GM23338 (cell line): ENCODE results near the gene OGFOD2. TPM values are rescaled to one million over a fixed set of nuclear protein-coding genes. Genes with fewer than 3 reads are reported as not detected.

ENCODE experiments used
- CREB1 ChIP-seq: fragments of 250-450 bp; sonication (Bioruptor Pico); IDR thresholded peaks from 2 replicates; pipeline ENCODE4 v1.5.0; 2020; ENCODE audit warnings: low read depth, mild to moderate bottlenecking, moderate library complexity
- EZH2 ChIP-seq: fragments of 200-600 bp; sonication (generic); IDR thresholded peaks from one replicate; pipeline ENCODE4 v1.8.0; 2017; ENCODE audit warnings: antibody characterized with exemption, mild to moderate bottlenecking, low read depth; ENCODE audit not compliant: unreplicated experiment
- JUNB ChIP-seq: IDR thresholded peaks from one replicate; pipeline ENCODE4 v1.6.1; 2016; ENCODE audit warnings: antibody characterized with exemption; ENCODE audit not compliant: unreplicated experiment
- NANOG ChIP-seq: IDR thresholded peaks from 2 replicates; pipeline ENCODE4 v1.6.1; 2016; ENCODE audit warnings: antibody characterized with exemption, borderline replicate concordance
- POLR2AphosphoS5 ChIP-seq: IDR thresholded peaks from 2 replicates; pipeline ENCODE4 v1.6.1; 2016; ENCODE audit warnings: antibody characterized with exemption, low read depth
- ZNF114 ChIP-seq: fragments of 250-450 bp; sonication (Bioruptor Pico); IDR thresholded peaks from 2 replicates; pipeline ENCODE4 v1.5.0; 2020; ENCODE audit warnings: mild to moderate bottlenecking, moderate library complexity
- ZNF462 ChIP-seq: fragments of 250-450 bp; sonication (Bioruptor Pico); IDR thresholded peaks from 2 replicates; pipeline ENCODE4 v1.5.0; 2020; ENCODE audit warnings: mild to moderate bottlenecking, moderate library complexity
- polyA plus RNA-seq: library from polyadenylated mRNA; unstranded; fragments of >200 nt; fragmentation: Nextera tagmentation; extraction: Ambion mirVana; gene quantifications from 2 replicates; pipeline ENCODE4 v1.2.1, GENCODE V29; 2016
- total RNA-seq: library from RNA; depleted of rRNA; stranded (reverse); fragments of >200 nt; shearing (Covaris generic); gene quantifications from 2 replicates; pipeline ENCODE4 v1.2.3, GENCODE V29; 2014
- TF ChIP-seq, protein P1 (sequence below): IDR thresholded peaks from 2 replicates; pipeline ENCODE4 v1.6.1; 2016; ENCODE audit warnings: antibody characterized with exemption
- TF ChIP-seq, protein P2 (sequence below), 2 experiments: fragments of 200-600 bp in 1 of 2; sonication (generic) in 1 of 2; conservative IDR thresholded peaks; 2 replicates each; pipeline versions ENCODE4 v1.5.1 to v1.6.1; 2016 to 2017; ENCODE audit warnings: antibody characterized with exemption in 2 of 2, low read depth in 2 of 2, mild to moderate bottlenecking in 2 of 2, moderate library complexity in 1 of 2

OGFOD2 gene
- total and polyA plus RNA-seq, 2 experiments from 2014 or later = 13.1 to 16.1 TPM

- TF ChIP-seq ZNF462 (CRISPR knock-in tag) (no peak), CREB1 (CRISPR knock-in tag) (no peak), POLR2AphosphoS5 (no peak), ZNF114 (CRISPR knock-in tag) (no peak), EZH2 (no peak), JUNB (no peak), NANOG (no peak)
- TF ChIP-seq, protein P1, sequence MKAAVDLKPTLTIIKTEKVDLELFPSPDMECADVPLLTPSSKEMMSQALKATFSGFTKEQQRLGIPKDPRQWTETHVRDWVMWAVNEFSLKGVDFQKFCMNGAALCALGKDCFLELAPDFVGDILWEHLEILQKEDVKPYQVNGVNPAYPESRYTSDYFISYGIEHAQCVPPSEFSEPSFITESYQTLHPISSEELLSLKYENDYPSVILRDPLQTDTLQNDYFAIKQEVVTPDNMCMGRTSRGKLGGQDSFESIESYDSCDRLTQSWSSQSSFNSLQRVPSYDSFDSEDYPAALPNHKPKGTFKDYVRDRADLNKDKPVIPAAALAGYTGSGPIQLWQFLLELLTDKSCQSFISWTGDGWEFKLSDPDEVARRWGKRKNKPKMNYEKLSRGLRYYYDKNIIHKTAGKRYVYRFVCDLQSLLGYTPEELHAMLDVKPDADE = no peak
- TF ChIP-seq, protein P2, sequence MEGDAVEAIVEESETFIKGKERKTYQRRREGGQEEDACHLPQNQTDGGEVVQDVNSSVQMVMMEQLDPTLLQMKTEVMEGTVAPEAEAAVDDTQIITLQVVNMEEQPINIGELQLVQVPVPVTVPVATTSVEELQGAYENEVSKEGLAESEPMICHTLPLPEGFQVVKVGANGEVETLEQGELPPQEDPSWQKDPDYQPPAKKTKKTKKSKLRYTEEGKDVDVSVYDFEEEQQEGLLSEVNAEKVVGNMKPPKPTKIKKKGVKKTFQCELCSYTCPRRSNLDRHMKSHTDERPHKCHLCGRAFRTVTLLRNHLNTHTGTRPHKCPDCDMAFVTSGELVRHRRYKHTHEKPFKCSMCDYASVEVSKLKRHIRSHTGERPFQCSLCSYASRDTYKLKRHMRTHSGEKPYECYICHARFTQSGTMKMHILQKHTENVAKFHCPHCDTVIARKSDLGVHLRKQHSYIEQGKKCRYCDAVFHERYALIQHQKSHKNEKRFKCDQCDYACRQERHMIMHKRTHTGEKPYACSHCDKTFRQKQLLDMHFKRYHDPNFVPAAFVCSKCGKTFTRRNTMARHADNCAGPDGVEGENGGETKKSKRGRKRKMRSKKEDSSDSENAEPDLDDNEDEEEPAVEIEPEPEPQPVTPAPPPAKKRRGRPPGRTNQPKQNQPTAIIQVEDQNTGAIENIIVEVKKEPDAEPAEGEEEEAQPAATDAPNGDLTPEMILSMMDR (conservative IDR thresholded peaks at IDR 0.05; ENCODE audit: low read depth in 2 of 2) = no peak
These were observed 26.4 kb upstream of the OGFOD2 start (continued) for GRCh38 chr12:122948605-122949004.
